SH-SY5Y (cell line): ENCODE results near the gene KLHL22.

Experiments used
- GATA2 ChIP-seq: IDR thresholded peaks from 2 replicates; pipeline ENCODE4 v1.6.1; 2011; ENCODE audit warnings: mild to moderate bottlenecking, low read depth, low read length
- GATA3 ChIP-seq: IDR thresholded peaks from 2 replicates; pipeline ENCODE4 v1.6.1; 2011; ENCODE audit warnings: low read depth, mild to moderate bottlenecking, low read length, moderate library complexity

KLHL22 gene

DNA sequence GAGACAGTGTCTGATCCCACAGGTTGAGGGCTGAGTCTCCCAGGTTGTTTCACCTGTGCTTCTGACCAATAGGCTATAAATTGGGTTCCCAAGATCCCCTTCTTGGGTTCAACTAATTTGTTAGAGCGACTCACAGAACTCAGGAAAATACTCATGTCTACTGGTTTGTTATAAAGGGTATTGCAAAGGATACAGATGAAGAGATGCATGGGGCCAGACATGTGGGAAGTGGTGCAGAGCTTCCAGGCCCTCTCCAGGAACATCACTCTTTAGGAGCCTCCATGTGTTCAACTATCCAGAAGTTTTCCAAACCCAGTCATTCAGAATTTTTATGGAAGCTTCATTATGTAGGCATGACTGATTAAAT, 4.7 kb downstream of the KLHL22 start:
- TF ChIP-seq GATA3, result no peak
- TF ChIP-seq GATA2, result no peak

DNA sequence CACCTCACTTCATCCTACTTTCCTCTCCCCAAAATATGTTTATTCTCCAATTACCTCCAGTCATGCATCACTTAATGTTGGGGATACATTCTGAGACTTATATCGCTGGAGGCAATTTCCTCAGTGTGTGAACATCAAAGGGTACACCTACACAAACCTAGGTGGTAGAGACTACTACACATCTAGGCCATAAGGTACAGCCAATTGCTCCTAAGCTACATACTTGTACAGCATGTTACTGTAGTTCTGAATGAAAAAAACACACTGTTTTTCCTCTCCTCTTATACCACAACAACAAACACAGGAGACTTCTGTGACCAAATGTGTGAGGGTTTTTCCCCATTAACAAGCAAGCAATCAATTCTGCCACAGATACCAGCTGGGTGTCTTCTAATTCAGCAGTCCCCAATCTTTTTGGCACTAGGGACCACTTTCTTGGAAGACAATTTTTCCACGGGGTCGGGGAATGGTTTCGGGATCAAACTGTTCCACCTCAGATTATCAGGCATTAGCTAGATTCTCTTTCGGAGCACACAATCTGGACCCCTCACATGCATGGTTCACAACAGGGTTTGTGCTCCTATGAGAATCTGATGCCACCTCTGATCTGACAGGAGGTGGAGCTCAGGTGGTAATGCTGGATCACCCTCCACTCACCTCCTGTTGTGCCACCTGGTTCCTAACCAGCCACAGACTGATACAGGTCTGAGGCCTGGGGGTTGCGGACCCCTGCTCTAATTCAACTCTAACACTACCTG, 5.2 kb downstream of the KLHL22 start:
- TF ChIP-seq GATA2, result no peak
- TF ChIP-seq GATA3, result no peak

DNA sequence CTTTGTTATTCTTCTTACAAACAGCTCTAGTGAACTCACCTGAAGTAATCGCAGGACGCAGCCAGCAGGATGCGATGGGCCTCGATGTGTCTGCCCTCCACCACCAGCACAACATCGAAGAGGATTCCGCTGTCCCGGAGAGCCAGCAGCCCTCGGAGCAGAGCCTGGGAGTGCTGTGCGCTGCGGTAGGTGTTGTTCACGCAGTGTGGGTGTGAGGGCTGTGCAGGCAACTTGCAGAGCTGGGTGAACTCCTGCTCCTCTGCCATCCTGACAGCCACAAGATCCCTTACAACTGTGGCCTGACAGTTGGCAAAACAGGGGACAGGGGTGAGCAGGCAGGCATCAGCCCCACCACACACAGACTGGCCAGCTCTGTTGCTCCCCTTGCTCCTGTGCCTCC, 6.6 kb downstream of the KLHL22 start:
- TF ChIP-seq GATA2 (no peak), GATA3 (no peak)

- TF ChIP-seq GATA3 (no peak), GATA2 (no peak)
Measured at GRCh38 chr22:20487715-20488114, 7.9 kb downstream of the KLHL22 start.

- TF ChIP-seq GATA3 (no peak), GATA2 (no peak)
Measured at GRCh38 chr22:20486229-20486628, 9.4 kb downstream of the KLHL22 start.

DNA sequence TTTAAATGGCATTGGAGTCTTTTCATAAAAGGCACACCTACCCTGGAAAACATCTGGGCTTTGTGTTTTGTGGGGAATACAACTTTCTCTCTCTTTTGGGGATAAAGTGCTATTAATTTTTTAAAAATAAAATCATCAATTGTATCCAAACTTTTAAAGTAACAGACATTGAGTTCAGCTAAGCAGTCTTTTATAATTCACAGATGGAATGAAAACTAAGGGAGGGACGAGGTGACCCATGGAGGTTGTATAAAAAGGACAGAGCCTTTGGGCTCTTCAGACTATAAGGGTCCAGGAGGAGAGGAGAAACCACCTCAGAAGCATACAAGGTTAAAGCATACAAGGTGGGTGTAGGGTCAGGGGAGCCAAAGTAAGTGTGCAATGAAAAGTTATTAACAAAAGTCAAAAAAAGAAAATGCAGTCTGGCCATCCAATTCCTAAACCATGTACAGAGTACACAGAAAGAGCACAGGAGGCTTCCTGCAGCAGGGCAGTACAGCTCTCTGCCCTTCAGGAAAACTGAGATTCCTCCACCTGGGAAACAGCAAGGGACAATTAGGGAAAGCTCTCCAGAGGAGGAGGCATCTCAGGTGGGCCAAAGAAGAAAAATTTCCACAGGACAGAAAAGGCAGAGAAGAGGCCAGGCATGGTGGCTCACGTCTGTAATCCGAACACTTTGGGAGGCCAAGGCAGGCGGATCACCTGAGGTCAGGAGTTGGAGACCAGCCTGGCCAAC, 10.5 kb downstream of the KLHL22 start:
- TF ChIP-seq GATA2 (no peak), GATA3 (no peak)

DNA sequence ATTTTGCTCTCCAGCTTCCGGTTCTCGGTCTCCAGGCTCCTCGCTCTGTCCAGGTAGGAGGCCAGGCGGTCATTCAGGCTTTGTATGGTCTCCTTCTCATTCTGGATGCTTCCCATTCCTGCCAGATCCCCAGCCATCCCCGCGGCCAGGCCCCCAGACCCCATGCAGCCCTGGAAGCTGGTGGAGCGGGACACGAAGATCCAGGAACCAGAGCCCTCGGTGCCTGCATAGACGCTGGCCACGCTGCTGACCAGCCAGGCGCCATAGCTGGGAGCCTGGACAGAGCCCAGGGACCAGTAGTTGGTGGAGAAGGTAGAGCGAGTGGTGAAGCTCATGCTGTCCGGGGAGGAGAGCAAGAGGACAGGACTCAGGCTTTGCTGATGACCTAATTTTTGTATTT, 11.8 kb downstream of the KLHL22 start:
- TF ChIP-seq GATA2 (no peak), GATA3 (no peak)

- TF ChIP-seq GATA3, result no peak
- no peak for TF ChIP-seq GATA2
Measured at GRCh38 chr22:20479612-20480196, 15.9 kb downstream of the KLHL22 start.

DNA sequence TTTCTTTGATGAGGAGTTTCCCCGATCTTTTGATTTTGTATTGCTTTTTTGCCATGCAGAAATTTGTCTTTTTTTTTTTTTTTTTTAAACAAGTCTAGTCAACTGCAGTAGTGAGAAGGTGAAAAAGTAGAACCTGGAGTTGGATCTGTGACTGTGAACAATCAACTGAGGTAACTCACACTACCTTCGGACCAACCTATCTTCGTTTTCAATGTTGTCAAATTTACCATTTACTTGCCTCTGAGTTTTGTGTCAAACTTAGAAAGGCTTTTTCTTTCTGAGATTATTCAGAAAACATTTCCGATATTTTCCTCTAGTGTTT, 20.5 kb downstream of the KLHL22 start:
- TF ChIP-seq GATA3 (no peak), GATA2 (no peak)

GRCh38 chr22:20472629-20473442, 22.8 kb downstream of the KLHL22 start:
- TF ChIP-seq GATA3, result no peak
- TF ChIP-seq GATA2, result no peak

DNA sequence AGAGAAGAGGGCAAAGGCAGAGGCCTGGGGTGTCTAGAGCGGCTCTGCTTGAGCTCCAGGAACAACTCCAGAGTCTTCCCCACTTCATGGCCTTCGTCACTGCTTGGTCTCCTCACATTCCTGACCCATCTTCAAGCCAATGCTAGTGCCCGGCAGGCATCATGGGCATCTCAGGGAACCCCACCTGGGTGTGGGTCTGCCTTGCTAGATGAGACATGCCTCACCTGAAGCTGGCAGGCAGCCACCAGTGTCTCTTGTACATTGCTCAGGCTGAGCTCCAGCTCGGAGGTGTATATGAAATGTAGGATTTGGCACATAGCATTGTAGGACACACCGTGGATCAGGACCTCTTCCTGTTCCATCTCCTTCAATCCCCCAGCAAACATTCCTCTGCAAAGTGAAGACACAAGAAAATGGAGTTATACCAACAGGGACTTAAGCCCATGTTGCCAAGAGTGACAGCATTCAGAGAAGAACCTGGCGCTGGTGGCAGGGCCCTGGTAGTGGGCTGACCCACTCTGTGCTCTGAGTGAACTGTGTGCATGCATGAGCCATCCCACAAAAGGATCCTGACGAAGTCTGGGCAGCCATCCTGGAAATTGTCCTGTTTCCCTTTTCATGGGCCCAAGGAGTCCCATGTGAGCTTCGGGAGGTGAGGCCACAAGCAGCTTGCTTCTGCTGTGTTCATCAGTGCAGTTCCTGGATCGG, 24.3 kb downstream of the KLHL22 start:
- TF ChIP-seq GATA3 (no peak), GATA2 (no peak)

DNA sequence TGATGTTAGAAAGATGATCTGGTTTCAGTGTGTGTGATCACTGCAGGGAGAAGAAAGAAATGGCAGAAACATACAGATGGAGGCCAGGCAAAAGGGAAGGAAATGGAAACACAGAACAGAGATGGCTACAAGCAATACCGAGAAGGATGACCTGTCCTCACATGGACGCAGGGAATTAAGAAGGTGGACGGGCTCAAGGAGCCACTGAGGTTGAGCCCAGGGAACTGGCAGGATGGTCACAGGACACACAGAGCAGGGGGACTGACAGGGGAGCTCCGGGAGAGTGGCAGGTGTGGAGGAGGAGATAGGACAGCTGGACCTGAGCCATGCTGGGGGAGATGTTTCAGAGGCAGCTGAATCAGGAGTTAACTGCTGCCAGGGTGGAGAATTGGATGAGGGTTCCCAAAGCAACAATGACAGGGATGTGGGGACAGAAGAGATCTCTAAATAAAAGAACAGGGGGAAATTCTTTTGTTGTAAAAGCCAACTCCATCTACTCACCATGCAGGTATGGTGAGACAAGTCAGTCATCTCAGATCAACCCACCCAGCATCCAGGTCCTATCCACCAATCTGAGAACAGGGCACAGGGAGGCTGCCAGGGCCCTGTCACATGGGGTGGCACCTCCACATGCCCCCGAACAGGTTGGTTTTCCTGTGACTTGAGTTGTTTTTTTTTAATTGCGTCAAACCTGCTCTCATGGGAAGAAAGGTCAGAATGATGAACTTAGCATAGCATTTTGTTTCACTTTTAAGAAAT, 26.3 kb downstream of the KLHL22 start:
- TF ChIP-seq GATA3 (no peak), GATA2 (no peak)
